ENCODE results near the gene TAF1L. TPM values are rescaled to one million over a fixed set of nuclear protein-coding genes. Genes with fewer than 3 reads are reported as not detected.
A peak's percentile ranks its signal among the peaks of the same experiment; 100 is the strongest.

The TAF1L gene
- total and polyA plus RNA-seq, 2 of the 13 experiments (the other 11 are each of a cell fraction or from before 2014, with no cell fraction given): not detected

DNA sequence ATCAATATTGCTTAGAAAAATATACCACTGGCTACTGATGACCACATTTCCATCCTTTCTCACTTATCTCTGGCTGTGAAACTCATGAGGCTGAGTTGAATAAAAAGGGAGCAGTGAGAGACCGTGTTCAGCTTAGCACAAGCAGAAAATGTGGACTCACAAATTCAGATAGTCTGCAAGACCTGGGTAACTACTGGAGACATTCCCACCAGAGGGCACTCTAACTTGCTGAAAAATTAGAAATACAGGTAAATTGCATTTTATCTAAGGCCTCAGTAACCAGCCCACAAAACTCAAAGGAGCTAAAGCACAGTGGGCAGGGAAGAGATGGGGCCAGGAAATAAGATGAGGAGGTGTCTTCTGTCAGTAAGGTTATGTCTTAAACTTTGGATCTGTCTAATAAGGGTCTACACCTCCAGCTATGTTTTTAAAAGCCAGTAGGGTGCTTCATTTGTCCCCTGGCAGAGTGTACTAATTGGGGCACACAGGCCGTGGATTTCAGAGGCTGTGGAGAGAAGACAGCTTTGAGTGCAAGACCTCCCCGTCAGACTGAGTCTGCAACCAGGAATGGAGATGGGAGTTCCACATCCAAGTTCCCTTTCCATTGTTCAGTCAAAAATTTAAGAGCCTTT lies 53.8 kb downstream of the TAF1L start (continued):
- TF ChIP-seq SMC3 (IDR thresholded peaks at IDR 0.05; ENCODE audit: low read length): peak; percentile 71
- TF ChIP-seq RBAK (CRISPR knock-in tag; IDR thresholded peaks at IDR 0.05): no peak
- no peak for TF ChIP-seq PLSCR1 (CRISPR knock-in tag; IDR thresholded peaks at IDR 0.05; ENCODE audit: borderline replicate concordance)
- no peak for TF ChIP-seq ZNF777 (CRISPR knock-in tag; IDR thresholded peaks at IDR 0.05)
- TF ChIP-seq, protein P1, sequence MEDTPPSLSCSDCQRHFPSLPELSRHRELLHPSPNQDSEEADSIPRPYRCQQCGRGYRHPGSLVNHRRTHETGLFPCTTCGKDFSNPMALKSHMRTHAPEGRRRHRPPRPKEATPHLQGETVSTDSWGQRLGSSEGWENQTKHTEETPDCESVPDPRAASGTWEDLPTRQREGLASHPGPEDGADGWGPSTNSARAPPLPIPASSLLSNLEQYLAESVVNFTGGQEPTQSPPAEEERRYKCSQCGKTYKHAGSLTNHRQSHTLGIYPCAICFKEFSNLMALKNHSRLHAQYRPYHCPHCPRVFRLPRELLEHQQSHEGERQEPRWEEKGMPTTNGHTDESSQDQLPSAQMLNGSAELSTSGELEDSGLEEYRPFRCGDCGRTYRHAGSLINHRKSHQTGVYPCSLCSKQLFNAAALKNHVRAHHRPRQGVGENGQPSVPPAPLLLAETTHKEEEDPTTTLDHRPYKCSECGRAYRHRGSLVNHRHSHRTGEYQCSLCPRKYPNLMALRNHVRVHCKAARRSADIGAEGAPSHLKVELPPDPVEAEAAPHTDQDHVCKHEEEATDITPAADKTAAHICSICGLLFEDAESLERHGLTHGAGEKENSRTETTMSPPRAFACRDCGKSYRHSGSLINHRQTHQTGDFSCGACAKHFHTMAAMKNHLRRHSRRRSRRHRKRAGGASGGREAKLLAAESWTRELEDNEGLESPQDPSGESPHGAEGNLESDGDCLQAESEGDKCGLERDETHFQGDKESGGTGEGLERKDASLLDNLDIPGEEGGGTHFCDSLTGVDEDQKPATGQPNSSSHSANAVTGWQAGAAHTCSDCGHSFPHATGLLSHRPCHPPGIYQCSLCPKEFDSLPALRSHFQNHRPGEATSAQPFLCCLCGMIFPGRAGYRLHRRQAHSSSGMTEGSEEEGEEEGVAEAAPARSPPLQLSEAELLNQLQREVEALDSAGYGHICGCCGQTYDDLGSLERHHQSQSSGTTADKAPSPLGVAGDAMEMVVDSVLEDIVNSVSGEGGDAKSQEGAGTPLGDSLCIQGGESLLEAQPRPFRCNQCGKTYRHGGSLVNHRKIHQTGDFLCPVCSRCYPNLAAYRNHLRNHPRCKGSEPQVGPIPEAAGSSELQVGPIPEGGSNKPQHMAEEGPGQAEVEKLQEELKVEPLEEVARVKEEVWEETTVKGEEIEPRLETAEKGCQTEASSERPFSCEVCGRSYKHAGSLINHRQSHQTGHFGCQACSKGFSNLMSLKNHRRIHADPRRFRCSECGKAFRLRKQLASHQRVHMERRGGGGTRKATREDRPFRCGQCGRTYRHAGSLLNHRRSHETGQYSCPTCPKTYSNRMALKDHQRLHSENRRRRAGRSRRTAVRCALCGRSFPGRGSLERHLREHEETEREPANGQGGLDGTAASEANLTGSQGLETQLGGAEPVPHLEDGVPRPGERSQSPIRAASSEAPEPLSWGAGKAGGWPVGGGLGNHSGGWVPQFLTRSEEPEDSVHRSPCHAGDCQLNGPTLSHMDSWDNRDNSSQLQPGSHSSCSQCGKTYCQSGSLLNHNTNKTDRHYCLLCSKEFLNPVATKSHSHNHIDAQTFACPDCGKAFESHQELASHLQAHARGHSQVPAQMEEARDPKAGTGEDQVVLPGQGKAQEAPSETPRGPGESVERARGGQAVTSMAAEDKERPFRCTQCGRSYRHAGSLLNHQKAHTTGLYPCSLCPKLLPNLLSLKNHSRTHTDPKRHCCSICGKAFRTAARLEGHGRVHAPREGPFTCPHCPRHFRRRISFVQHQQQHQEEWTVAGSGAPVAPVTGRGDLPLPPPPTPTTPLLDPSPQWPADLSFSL (CRISPR knock-in tag; IDR thresholded peaks at IDR 0.05): no peak
- no peak for TF ChIP-seq PHF20 (CRISPR knock-in tag; IDR thresholded peaks at IDR 0.05)
- no peak for TF ChIP-seq U2AF2 (IDR thresholded peaks at IDR 0.05; ENCODE audit: low read depth, low read length)
